ENCODE results near the gene PTGES3L. TPM values are rescaled to one million over a fixed set of nuclear protein-coding genes. Genes with fewer than 3 reads are reported as not detected.
A peak's percentile ranks its signal among the peaks of the same experiment; 100 is the strongest.
"Not testable (repeated sequence)": the region's sequence is repeated elsewhere in the genome, so short reads cannot be mapped to it uniquely, and the experiment has no call there.

PTGES3L gene
- total and polyA plus RNA-seq, 8 donors = 0.26 to 3.6 (median 2.1) TPM

DNA sequence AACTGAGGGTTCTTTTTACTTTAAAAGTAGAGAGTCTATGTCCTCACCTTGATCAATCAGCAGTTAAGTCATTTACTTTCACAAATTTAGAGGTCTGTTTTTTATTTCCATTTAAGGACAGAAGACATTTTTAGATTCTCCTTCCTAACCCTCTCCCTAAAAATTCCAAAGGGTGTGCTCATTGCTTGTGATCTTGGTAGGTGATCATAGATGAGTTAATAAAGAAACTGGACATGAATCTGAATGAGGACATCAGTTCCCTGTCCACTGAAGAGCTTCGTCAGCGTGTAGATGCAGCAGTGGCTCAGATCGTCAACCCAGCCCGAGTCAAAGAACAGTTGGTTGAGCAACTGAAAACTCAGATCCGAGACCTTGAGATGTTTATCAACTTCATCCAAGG, 9.3 kb upstream of the PTGES3L start:
- Histone ChIP-seq H3K27ac (no peak overlapping the region), H3K9me3 (no peaks in the 10 kb centered on the region), H3K4me3 (no peak overlapping the region), H3K36me3 (peaks cover 0 to 92% of the 10 kb centered on the region in 2 donors), H3K4me1 (peaks cover 0 to 25% of the 10 kb centered on the region in 2 donors), H3K27me3 (no peaks in the 10 kb centered on the region)
- TF ChIP-seq, protein P1, sequence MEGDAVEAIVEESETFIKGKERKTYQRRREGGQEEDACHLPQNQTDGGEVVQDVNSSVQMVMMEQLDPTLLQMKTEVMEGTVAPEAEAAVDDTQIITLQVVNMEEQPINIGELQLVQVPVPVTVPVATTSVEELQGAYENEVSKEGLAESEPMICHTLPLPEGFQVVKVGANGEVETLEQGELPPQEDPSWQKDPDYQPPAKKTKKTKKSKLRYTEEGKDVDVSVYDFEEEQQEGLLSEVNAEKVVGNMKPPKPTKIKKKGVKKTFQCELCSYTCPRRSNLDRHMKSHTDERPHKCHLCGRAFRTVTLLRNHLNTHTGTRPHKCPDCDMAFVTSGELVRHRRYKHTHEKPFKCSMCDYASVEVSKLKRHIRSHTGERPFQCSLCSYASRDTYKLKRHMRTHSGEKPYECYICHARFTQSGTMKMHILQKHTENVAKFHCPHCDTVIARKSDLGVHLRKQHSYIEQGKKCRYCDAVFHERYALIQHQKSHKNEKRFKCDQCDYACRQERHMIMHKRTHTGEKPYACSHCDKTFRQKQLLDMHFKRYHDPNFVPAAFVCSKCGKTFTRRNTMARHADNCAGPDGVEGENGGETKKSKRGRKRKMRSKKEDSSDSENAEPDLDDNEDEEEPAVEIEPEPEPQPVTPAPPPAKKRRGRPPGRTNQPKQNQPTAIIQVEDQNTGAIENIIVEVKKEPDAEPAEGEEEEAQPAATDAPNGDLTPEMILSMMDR (IDR thresholded peaks at IDR 0.05) = no peak
- no peak for ATAC-seq
- intact Hi-C loops (cut with DNase I) = no loop called here
- no peak for DNase-seq

DNA sequence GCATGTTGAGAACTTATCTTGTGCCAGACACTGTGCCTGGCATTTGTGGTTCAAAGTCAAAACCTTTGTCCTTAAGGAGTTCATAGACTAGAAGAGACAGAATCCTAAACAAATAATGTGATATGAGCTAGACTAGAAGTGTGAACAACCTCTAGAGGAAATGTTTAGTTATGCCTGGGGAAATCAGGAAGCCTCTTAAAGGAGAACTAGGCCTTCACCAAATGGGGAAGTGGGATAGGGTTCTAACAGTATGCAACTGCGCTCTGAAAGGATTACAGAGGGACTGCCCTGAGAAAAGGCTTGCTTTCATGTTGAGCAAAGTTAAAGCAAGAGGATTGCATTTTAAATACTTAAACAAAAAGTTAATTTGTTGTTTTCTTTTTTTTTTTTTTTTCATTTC, 5.3 kb upstream of the PTGES3L start:
- intact Hi-C loops (cut with DNase I) = no loop called here
- peaks cover 9 to 51% of the 10 kb centered on the region in 2 donors for H3K4me1 ChIP-seq
- no peaks in the 10 kb centered on the region for H3K9me3 ChIP-seq
- no peak for DNase-seq
- no peak overlapping the region for H3K4me3 ChIP-seq
- peak overlapping the region; percentile 30 to 86 for H3K27ac ChIP-seq
- ATAC-seq = peak; percentile 24
- TF ChIP-seq, protein P1 (IDR thresholded peaks at IDR 0.05) = no peak
- H3K36me3 ChIP-seq = peaks cover 0 to 53% of the 10 kb centered on the region in 2 donors
- H3K27me3 ChIP-seq = no peaks in the 10 kb centered on the region

DNA sequence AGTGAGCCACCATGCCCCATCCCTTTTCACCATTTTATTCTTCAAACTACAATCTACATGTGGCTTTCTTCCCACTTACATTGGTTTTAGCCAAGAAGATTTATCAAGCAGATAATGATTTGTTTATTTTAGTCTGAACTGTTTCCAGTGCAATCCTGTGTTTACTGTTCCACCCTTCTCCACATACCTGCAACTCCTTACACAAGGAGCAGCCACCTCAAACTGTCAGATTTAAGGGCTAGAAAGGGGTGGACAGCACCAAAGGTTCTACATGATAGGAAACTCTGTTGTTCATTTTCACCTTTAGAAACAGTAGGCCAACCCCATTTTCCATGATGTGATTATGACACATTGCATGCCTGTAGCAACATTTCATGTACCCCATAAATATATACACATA, 2.4 kb upstream of the PTGES3L start:
- Histone ChIP-seq H3K27me3 (no peaks in the 10 kb centered on the region), H3K27ac (peak overlapping the region in 1 of 2 donors; percentile 93), H3K4me3 (peak overlapping the region in 1 of 2 donors; percentile 97), H3K9me3 (no peaks in the 10 kb centered on the region), H3K4me1 (peaks cover 15 to 61% of the 10 kb centered on the region in 2 donors), H3K36me3 (peaks cover 0 to 23% of the 10 kb centered on the region in 2 donors)
- intact Hi-C loops (cut with DNase I) = no loop called here
- TF ChIP-seq, protein P1 (IDR thresholded peaks at IDR 0.05) = no peak
- ATAC-seq = no peak
- DNase-seq = no peak

DNA sequence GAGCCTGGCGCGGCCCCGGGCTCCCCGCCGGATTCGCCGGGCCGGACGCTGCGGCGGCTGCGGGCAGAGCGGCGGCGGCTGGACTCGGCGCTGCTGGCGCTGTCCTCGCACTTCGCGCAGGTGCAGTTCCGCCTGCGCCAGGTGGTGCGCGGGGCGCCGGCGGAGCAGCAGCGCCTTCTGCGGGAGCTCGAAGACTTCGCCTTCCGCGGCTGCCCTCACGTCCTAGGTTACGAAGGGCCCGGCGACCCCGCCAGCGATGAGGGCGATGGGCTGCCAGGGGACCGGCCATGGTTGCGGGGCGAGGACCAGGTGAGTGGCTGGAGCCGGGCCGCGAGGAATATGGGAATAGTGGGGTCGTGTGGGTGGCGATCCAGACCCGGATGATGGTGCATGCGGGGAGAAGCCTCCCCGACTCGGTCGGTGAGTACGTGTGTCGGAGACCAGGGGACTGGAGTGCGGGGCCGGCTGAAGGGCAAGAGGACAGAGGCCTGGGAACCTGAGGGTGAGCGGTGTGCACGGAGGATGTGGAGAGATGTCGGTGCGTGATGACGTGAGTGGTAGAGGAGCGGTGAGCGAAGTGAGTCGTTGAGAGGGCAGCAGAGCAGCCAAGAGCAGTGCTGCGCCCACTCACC, 1.0 kb upstream of the PTGES3L start:
- Histone ChIP-seq H3K36me3 (peaks cover 0 to 10% of the 10 kb centered on the region in 2 donors), H3K4me3 (peak overlapping the region; percentile 85 to 97), H3K27ac (peak overlapping the region; percentile 75 to 93), H3K4me1 (peaks cover 15 to 54% of the 10 kb centered on the region in 2 donors), H3K27me3 (no peaks in the 10 kb centered on the region), H3K9me3 (no peaks in the 10 kb centered on the region)
- intact Hi-C loops (cut with DNase I) = no loop called here
- DNase-seq = peak; percentile 17 to 87 (median 54)
- ATAC-seq = peak; percentile 74
- TF ChIP-seq, protein P1 (IDR thresholded peaks at IDR 0.05) = no peak

DNA sequence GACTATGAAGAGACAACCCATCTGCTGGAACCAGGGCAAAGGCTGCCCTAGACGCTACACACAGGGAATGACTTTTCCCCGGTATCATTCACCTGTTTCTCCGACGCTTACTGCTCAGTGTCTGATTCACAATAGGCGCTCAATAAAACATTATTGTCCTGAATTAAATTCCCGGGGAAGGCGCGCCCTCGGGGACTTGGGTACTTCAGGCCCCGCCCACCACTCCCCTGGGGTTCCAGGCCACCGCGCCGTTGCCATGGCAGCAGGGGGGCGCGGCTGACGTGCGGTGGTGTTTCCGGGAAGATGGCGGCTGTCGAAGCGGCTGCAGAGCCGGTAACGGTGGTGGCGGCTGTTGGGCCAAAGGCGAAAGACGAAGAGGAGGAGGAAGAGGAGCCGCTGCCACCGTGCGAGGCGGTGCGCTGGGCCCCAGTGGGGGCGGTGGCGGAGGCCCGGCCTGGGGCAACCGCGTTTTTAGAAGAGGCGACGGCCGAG, 440 bp upstream of the PTGES3L start, which contains the start of gene RUNDC1:
TSS of gene RUNDC1 (plus strand) at position 292 of the 492 bp plus-strand sequence. CDS start at position 304, 12 bp downstream.
- H3K9me3 ChIP-seq = no peaks in the 10 kb centered on the region
- no peaks in the 10 kb centered on the region for H3K27me3 ChIP-seq
- ATAC-seq (peak; percentile 94), DNase-seq (peak; percentile 81 to 98 (median 94))
- intact Hi-C loops (cut with DNase I) = no loop called here
- TF ChIP-seq, protein P1 (IDR thresholded peaks at IDR 0.05) = no peak
- peak within 1 kb of the TSS; percentile 75 to 93 for H3K27ac ChIP-seq
- H3K4me3 ChIP-seq = peak within 1 kb of the TSS; percentile 85 to 97
- H3K36me3 ChIP-seq = peaks cover 0 to 6% of the 10 kb centered on the region in 2 donors
- H3K4me1 ChIP-seq = peaks cover 15 to 48% of the 10 kb centered on the region in 2 donors

DNA sequence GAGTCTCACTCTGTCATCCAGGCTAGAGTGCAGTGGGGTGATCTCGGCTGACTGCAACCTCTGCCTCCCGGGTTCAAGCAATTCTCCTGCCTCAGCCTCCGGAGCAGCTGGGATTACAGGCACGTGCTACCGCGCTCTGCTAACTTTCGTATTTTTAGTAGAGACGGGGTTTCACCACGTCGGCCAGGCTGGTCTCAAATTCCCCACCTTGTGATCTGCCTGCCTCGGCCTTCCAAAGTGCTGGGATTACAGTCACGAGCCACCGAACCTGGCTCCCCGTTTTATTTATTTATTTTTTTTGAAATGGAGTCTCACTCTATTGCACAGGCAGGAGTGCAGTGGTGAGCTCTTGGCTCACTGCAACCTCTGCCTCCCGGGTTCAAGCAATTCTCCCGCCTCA, 4.2 kb downstream of the PTGES3L start:
- H3K27ac ChIP-seq; H3K9me3 ChIP-seq; intact Hi-C loops (cut with DNase I); H3K27me3 ChIP-seq; H3K36me3 ChIP-seq; ATAC-seq; H3K4me3 ChIP-seq; DNase-seq: not testable (repeated sequence)
- peaks cover 6 to 11% of the 10 kb centered on the region in 2 donors for H3K4me1 ChIP-seq

Data from left lung (tissue), 10 donors.